Stimulated activated CD4-positive, alpha-beta T cell treated with anti-CD3 and anti-CD28 coated beads, Interleukin-15, amount 100 ng/mL, for 1 hour (primary cell): ENCODE data around the gene MAB21L1.

Experiments
- DNase-seq, 2 donors: peaks; one replicate each; pipeline ENCODE4 v3.0.0-alpha.2; 2020; ENCODE audit warnings: low read depth in 1 of 2, low spot score in 1 of 2

MAB21L1 gene

DNA sequence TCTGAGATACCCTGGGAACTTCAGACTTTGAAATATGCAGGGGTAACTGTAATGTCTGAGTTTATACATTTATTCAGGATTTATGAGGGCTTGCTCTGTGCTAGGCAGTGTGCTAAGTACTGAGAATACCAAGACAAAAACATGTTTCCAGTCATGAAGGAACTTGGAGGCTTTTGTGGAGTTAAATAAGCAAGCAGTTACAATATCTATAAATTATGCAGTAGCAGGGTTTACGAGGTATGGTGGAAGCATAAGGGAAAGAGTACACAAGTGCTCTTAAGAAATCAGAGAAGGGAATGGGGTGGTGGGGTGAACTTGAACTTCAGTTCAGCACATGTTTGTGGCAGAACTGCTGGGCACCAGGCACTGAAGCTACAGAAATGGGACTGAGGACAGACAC lies 28.0 kb downstream of the MAB21L1 start:
- no peak for DNase-seq
